Neural cell (in vitro differentiated cells): ENCODE data around the gene DUS2. TPM values are rescaled to one million over a fixed set of nuclear protein-coding genes. Genes with fewer than 3 reads are reported as not detected.
A peak's percentile ranks its signal among the peaks of the same experiment; 100 is the strongest.

Experiments
- H2AFZ ChIP-seq: fragments of 200-600, 300-800 bp; sonication (generic), shearing (Covaris generic); 2 replicates; pipeline ENCODE4 v1.6.0; 2014; ENCODE audit warnings: low read depth, mild to moderate bottlenecking, antibody characterized with exemption, low read length, moderate library complexity
- H3F3A ChIP-seq: fragments of 200-600 bp; shearing (Covaris generic); 2 replicates; pipeline ENCODE4 v1.6.1; 2016; ENCODE audit warnings: mild to moderate bottlenecking, moderate library complexity, mixed read lengths, antibody characterized with exemption, low read length; ENCODE audit not compliant: insufficient read depth, poor library complexity, severe bottlenecking
- H3K27ac ChIP-seq: fragments of 200-600, 300-800 bp; sonication (generic), shearing (Covaris generic); 2 replicates; pipeline ENCODE4 v1.5.1; 2014; ENCODE audit warnings: mild to moderate bottlenecking, low read length, moderate library complexity
- H3K27me3 ChIP-seq: fragments of 300-800, 200-600 bp; sonication (generic), shearing (Covaris generic); 2 replicates; pipeline ENCODE4 v1.6.0; 2014; ENCODE audit warnings: mild to moderate bottlenecking, low read depth, low read length, moderate library complexity; ENCODE audit not compliant: insufficient read depth
- H3K36me3 ChIP-seq: fragments of 300-800, 200-600 bp; sonication (generic), shearing (Covaris generic); 2 replicates; pipeline ENCODE4 v1.5.1; 2014; ENCODE audit warnings: mild to moderate bottlenecking, antibody characterized with exemption, low read length, moderate library complexity; ENCODE audit not compliant: insufficient read depth
- H3K4me2 ChIP-seq: fragments of 300-800, 200-600 bp; sonication (generic), shearing (Covaris generic); 2 replicates; pipeline ENCODE4 v1.6.0; 2014; ENCODE audit warnings: mild to moderate bottlenecking, low read length
- H3K4me3 ChIP-seq: fragments of 300-800, 200-600 bp; sonication (generic), shearing (Covaris generic); 2 replicates; pipeline ENCODE4 v1.5.1; 2014; ENCODE audit warnings: mild to moderate bottlenecking, low read length, moderate library complexity
- H3K79me2 ChIP-seq: fragments of 200-600 bp; shearing (Covaris generic); replicated peaks from 2 replicates; pipeline ENCODE4 v1.6.0; 2014; ENCODE audit warnings: mild to moderate bottlenecking, low read length, moderate library complexity; ENCODE audit not compliant: insufficient read depth
- H3K9ac ChIP-seq: fragments of 300-800, 200-600 bp; sonication (generic), shearing (Covaris generic); 2 replicates; pipeline ENCODE4 v1.6.1; 2016; ENCODE audit warnings: mild to moderate bottlenecking, low read length, mixed read lengths
- H3K9me2 ChIP-seq: fragments of 200-600 bp; shearing (Covaris generic); 2 replicates; pipeline ENCODE4 v1.6.1; 2016; ENCODE audit warnings: mild to moderate bottlenecking, low read length, mixed read lengths; ENCODE audit not compliant: insufficient read depth
- H3K9me3 ChIP-seq: fragments of 200-600, 300-800 bp; sonication (generic), shearing (Covaris generic); 2 replicates; pipeline ENCODE4 v1.6.1; 2016; ENCODE audit warnings: mild to moderate bottlenecking, mixed run types, low read length, moderate library complexity, mixed read lengths
- H4K20me1 ChIP-seq: fragments of 200-600 bp; shearing (Covaris generic); 2 replicates; pipeline ENCODE4 v1.6.1; 2016; ENCODE audit warnings: mild to moderate bottlenecking, mixed run types; ENCODE audit not compliant: insufficient read depth
- CTCF ChIP-seq: fragments of 450-650 bp; IDR thresholded peaks from 2 replicates; pipeline ENCODE4 v1.5.1; 2014; ENCODE audit warnings: antibody characterized with exemption, mild to moderate bottlenecking, moderate library complexity; ENCODE audit not compliant: poor library complexity, severe bottlenecking
- EP300 ChIP-seq: fragments of 450-650 bp; conservative IDR thresholded peaks from 2 replicates; pipeline ENCODE4 v1.6.1; 2014; ENCODE audit warnings: antibody characterized with exemption, mild to moderate bottlenecking, moderate library complexity; ENCODE audit not compliant: poor library complexity, severe bottlenecking
- EZH2 ChIP-seq: fragments of 200-600, 300-800 bp; shearing (Covaris generic), sonication (generic); IDR thresholded peaks from 2 replicates; pipeline ENCODE4 v1.6.1; 2014; ENCODE audit warnings: antibody characterized with exemption, low read length, borderline replicate concordance, mild to moderate bottlenecking; ENCODE audit not compliant: insufficient read depth, poor library complexity, severe bottlenecking
- MXI1 ChIP-seq: fragments of 450-650 bp; conservative IDR thresholded peaks from 2 replicates; pipeline ENCODE4 v1.6.1; 2014; ENCODE audit warnings: antibody characterized with exemption, mild to moderate bottlenecking; ENCODE audit not compliant: poor library complexity, severe bottlenecking
- POLR2AphosphoS5 ChIP-seq: IDR thresholded peaks from 2 replicates; pipeline ENCODE4 v1.6.1; 2012
- RAD21 ChIP-seq: fragments of 450-650 bp; conservative IDR thresholded peaks from 2 replicates; pipeline ENCODE4 v1.6.1; 2014; ENCODE audit warnings: antibody characterized with exemption, mild to moderate bottlenecking, moderate library complexity
- REST ChIP-seq: IDR thresholded peaks from 2 replicates; pipeline ENCODE4 v1.6.1; 2012; ENCODE audit warnings: borderline replicate concordance
- SMC3 ChIP-seq: fragments of 450-650 bp; conservative IDR thresholded peaks from 2 replicates; pipeline ENCODE4 v1.6.1; 2014; ENCODE audit warnings: antibody characterized with exemption, mild to moderate bottlenecking, moderate library complexity; ENCODE audit not compliant: poor library complexity
- TAF1 ChIP-seq: IDR thresholded peaks from 2 replicates; pipeline ENCODE4 v1.6.1; 2012; ENCODE audit warnings: low read depth
- polyA plus RNA-seq: library from polyadenylated mRNA; depleted of rRNA; stranded (reverse); fragments of >200 nt; gene quantifications from 2 replicates; pipeline ENCODE4 v1.2.3, GENCODE V29; 2014

DUS2 gene
- polyA plus RNA-seq, 1 donor from 2014 or later = 22.4 TPM

- Histone ChIP-seq H3K27me3 (no peaks in the 10 kb centered on the region), H3K9me3 (no peaks in the 10 kb centered on the region), H3K4me2 (no peak overlapping the region), H3K36me3 (no peaks in the 10 kb centered on the region), H2AFZ (no peak overlapping the region), H4K20me1 (no peaks in the 10 kb centered on the region), H3K4me3 (no peak overlapping the region), H3K79me2 (peaks cover 77% of the 10 kb centered on the region), H3K9ac (no peak overlapping the region), H3F3A (no peaks in the 10 kb centered on the region), H3K9me2 (no peaks in the 10 kb centered on the region), H3K27ac (no peak overlapping the region)
- TF ChIP-seq REST (no peak), POLR2AphosphoS5 (no peak), MXI1 (no peak), TAF1 (no peak), SMC3 (no peak), CTCF (peak; percentile 30), EZH2 (no peak), RAD21 (peak; percentile 14), EP300 (no peak)
These were observed 70.9 kb downstream of the DUS2 start for GRCh38 chr16:68093816-68094613.

- H4K20me1 ChIP-seq = no peaks in the 10 kb centered on the region
These were observed 71.5 kb downstream of the DUS2 start for GRCh38 chr16:68094614-68094934.

More at GRCh38 chr16:68094614-68094934, 71.5 kb downstream of the DUS2 start:
- Histone ChIP-seq H3K4me2 (no peak overlapping the region), H2AFZ (no peak overlapping the region), H3K79me2 (peaks cover 72% of the 10 kb centered on the region), H3K4me3 (no peak overlapping the region), H3K36me3 (no peaks in the 10 kb centered on the region), H3K9ac (no peak overlapping the region), H3K9me2 (no peaks in the 10 kb centered on the region), H3K27ac (no peak overlapping the region), H3K9me3 (no peaks in the 10 kb centered on the region), H3F3A (no peaks in the 10 kb centered on the region), H3K27me3 (no peaks in the 10 kb centered on the region)
- TF ChIP-seq MXI1 (no peak), REST (no peak), RAD21 (no peak), EZH2 (no peak), TAF1 (no peak), EP300 (no peak), POLR2AphosphoS5 (no peak), SMC3 (no peak), CTCF (no peak)
